PC-3 (cell line): ENCODE measurements around the gene ATG7.

Source experiments
- CTCF ChIP-seq: fragments of 300-600 bp; sonication (generic); conservative IDR thresholded peaks from 2 replicates; pipeline ENCODE4 v1.5.1; 2017; ENCODE audit warnings: antibody characterized with exemption, low read depth, mild to moderate bottlenecking, low read length
- EZH2 ChIP-seq: fragments of 300-600 bp; sonication (generic); IDR thresholded peaks from one replicate; pipeline ENCODE4 v1.6.1; 2017; ENCODE audit warnings: antibody characterized with exemption, mild to moderate bottlenecking, low read length; ENCODE audit not compliant: unreplicated experiment

GRCh38 chr3:11513817-11514135, 241.6 kb downstream of the ATG7 start:
- TF ChIP-seq EZH2 (no peak), CTCF (no peak)
